WERI-Rb-1 (cell line): ENCODE measurements around the gene MIPEP.

Source experiments
- DNase-seq: peaks from one replicate; pipeline ENCODE4 v3.0.0-alpha.2; 2020
- H3K27ac ChIP-seq: fragments of 250-450 bp; sonication (Bioruptor Pico); 2 replicates; pipeline ENCODE4 v1.5.1; 2020; ENCODE audit warnings: mild to moderate bottlenecking, moderate library complexity
- H3K27me3 ChIP-seq: fragments of 250-450 bp; sonication (Bioruptor Pico); 2 replicates; pipeline ENCODE4 v1.5.1; 2021; ENCODE audit warnings: mild to moderate bottlenecking, low read depth, moderate library complexity; ENCODE audit not compliant: insufficient read depth, severe bottlenecking
- H3K36me3 ChIP-seq: fragments of 250-450 bp; sonication (Bioruptor Pico); 2 replicates; pipeline ENCODE4 v1.5.1; 2020; ENCODE audit warnings: mild to moderate bottlenecking, moderate library complexity
- H3K4me3 ChIP-seq: 2 replicates; pipeline ENCODE4 v1.5.1; 2011; ENCODE audit warnings: low read depth, mild to moderate bottlenecking, control low read depth, low read length
- H3K9me3 ChIP-seq: fragments of 250-450 bp; sonication (Bioruptor Pico); 2 replicates; pipeline ENCODE4 v1.5.1; 2021; ENCODE audit warnings: mild to moderate bottlenecking, moderate library complexity; ENCODE audit not compliant: severe bottlenecking
- CTCF ChIP-seq: IDR thresholded peaks from 2 replicates; pipeline ENCODE4 v1.5.1; 2011; ENCODE audit warnings: low read depth, mild to moderate bottlenecking, control low read depth, inconsistent platforms, low read length

MIPEP gene

GRCh38 chr13:23921451-23921888 is 32.3 kb upstream of the MIPEP start:
- TF ChIP-seq CTCF, result peak; percentile 45
- H3K27me3 ChIP-seq, result no peaks in the 10 kb centered on the region
- no peaks in the 10 kb centered on the region for H3K9me3 ChIP-seq
- DNase-seq, result no peak
- H3K4me3 ChIP-seq, result no peak overlapping the region
- no peak overlapping the region for H3K27ac ChIP-seq
- no peaks in the 10 kb centered on the region for H3K36me3 ChIP-seq

GRCh38 chr13:23919006-23919405 is 29.8 kb upstream of the MIPEP start:
- Histone ChIP-seq H3K9me3 (no peaks in the 10 kb centered on the region), H3K27me3 (no peaks in the 10 kb centered on the region), H3K27ac (no peak overlapping the region), H3K36me3 (no peaks in the 10 kb centered on the region), H3K4me3 (no peak overlapping the region)
- no peak for TF ChIP-seq CTCF
- no peak for DNase-seq

- Histone ChIP-seq H3K27me3 (no peaks in the 10 kb centered on the region), H3K27ac (no peak overlapping the region), H3K9me3 (no peaks in the 10 kb centered on the region), H3K36me3 (no peaks in the 10 kb centered on the region), H3K4me3 (no peak overlapping the region)
- no peak for DNase-seq
- no peak for TF ChIP-seq CTCF
Measured at GRCh38 chr13:23918208-23918607, 29.0 kb upstream of the MIPEP start.

- no peaks in the 10 kb centered on the region for H3K36me3 ChIP-seq
- no peaks in the 10 kb centered on the region for H3K9me3 ChIP-seq
- peak; percentile 62 for TF ChIP-seq CTCF
- H3K4me3 ChIP-seq, result no peak overlapping the region
- no peak overlapping the region for H3K27ac ChIP-seq
- DNase-seq, result peak; percentile 71
- no peaks in the 10 kb centered on the region for H3K27me3 ChIP-seq
Measured at GRCh38 chr13:23915308-23915707, 26.1 kb upstream of the MIPEP start.

GRCh38 chr13:23912469-23912868 is 23.3 kb upstream of the MIPEP start:
- no peak for TF ChIP-seq CTCF
- no peak for DNase-seq
- no peaks in the 10 kb centered on the region for H3K9me3 ChIP-seq
- no peaks in the 10 kb centered on the region for H3K36me3 ChIP-seq
- no peak overlapping the region for H3K4me3 ChIP-seq
- H3K27ac ChIP-seq, result no peak overlapping the region
- H3K27me3 ChIP-seq, result no peaks in the 10 kb centered on the region

GRCh38 chr13:23909606-23910005 is 20.4 kb upstream of the MIPEP start:
- DNase-seq, result no peak

More at GRCh38 chr13:23909606-23910005, 20.4 kb upstream of the MIPEP start:
- Histone ChIP-seq H3K4me3 (no peak overlapping the region), H3K27ac (no peak overlapping the region), H3K27me3 (no peaks in the 10 kb centered on the region), H3K36me3 (no peaks in the 10 kb centered on the region), H3K9me3 (no peaks in the 10 kb centered on the region)
- TF ChIP-seq CTCF, result no peak
